HG02642 (cell line): ENCODE data around the gene IFNA7.
"Not testable (repeated sequence)": the region's sequence is repeated elsewhere in the genome, so short reads cannot be mapped to it uniquely, and the experiment has no call there.

ENCODE experiments used
- ATAC-seq: cut with Tn5 transposase; IDR thresholded peaks from one replicate; pipeline ENCODE4 v1.9.1; 2021; ENCODE audit warnings: mild to moderate bottlenecking; ENCODE audit not compliant: unreplicated experiment, poor library complexity

IFNA7 gene

DNA sequence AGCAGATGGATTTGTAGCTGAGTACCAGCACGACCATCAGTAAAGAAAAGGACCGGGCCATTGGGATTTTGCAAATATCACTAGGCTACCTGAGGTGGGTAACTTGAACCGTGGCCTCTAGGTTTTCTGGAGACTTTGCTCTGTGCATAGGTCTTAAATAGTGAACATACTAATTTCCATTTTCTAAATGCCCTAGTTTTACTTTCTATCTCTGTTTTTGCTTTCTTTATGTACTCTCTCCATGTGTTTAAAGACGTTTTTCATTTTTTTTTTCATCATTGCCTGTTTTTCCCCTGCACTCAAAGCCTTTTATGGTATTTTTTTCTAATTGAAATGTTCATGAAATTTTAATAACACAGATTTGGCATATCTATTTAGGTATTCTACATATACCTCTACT lies at the start of gene IFNA7:
Gene IFNA7, minus strand, starts transcription at position 101 of the 400 bp plus-strand sequence. Its CDS starts 40 bp downstream, at position 61.
- ATAC-seq = not testable (repeated sequence)

DNA sequence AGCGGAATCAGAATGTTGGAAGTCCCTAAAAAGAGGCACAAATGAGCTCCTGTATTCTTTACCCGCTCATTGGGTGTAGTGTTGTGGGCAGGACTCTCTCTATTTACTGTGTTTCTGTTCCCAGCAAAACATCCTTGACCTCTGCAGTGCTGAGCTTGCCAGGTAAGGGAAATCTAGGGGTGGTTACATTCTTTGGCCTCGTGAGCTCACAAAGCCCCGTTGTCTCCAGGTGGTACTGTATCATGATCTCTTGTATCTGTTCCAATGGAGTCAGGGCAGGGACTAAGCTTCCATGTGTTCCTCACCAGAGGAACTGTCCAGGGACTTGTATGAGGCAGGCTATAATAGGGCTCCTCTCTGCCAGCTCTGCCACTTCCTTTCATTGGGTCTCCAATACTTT lies 49.6 kb upstream of the IFNA7 start:
- ATAC-seq = no peak

DNA sequence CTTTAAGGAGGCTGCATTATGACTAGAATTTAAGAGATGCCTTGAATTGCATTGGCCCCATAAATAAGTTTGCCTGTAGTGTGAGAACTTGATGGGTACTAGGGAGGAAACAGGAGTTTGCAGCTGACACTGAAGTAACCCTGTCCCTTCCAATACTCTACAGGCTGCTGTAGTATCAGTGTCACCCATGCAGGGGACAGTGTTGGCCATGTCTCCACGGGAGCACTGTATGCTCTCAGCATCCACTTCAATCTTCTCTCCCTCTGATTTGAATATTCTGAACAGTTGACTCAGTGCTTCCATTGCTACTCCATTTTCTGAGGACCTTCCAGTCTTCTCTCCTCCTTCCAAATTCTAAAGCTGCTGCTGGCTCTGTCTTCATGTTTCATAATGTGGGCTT lies 49.2 kb upstream of the IFNA7 start:
- no peak for ATAC-seq

DNA sequence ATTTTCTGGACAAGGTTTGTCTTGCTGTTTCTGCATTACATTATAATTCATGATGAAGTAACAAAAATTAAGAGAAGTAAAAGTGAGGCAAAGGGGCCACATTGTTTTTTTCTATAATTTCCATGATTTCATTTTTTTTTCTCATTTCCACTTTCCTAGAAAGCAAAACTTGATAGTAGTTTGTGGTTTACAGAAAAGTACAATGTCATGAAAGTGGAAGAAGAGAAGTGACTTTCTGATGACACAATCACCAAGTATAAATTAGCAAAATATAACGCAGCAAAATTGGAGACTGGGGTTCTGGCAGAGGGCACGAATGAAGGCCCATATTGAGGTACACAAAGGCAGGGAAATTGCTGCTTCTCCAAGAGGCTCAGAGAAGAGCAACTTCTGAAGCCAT lies 42.8 kb upstream of the IFNA7 start:
- no peak for ATAC-seq

DNA sequence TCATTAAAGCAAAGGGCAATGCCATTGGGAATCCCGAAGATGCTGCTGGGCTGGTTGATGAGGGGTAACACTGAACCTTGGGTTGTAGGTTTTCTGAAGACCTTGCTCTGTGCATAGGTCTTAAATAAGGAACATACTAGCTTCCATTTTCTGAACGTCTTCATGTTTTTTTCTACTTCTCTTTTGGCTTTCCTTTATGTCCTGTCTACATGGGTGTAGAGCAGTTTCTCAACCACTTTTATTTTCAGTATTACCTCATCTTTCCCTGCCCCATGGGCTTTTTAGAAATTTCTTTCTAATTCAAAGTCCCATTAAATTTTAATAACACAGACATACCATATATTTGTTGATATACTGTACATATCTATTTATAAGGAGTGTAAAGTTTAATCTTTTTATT lies 37.9 kb upstream of the IFNA7 start, which contains the start of gene IFNA14:
Gene IFNA14, minus strand, starts transcription at position 95 of the 400 bp plus-strand sequence. Its CDS starts 70 bp downstream, at position 25.
- ATAC-seq = no peak

DNA sequence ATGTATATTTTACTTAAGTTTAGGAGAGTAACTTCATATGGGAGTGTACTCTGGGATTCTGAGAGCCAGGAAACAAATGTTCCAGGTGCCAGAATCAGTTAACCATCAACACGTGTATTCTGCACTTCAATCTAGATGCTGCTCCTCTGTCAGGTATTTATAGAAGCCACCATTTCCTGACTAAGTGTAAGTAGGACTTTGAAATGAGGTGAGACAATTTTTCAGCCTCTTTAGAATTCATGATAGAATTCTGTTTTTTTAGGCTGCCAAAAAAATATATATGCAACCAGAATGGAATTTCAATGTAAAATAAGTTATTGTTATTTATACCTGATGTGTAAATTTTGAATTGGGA lies 34.3 kb upstream of the IFNA7 start:
- peak; percentile 13 for ATAC-seq

DNA sequence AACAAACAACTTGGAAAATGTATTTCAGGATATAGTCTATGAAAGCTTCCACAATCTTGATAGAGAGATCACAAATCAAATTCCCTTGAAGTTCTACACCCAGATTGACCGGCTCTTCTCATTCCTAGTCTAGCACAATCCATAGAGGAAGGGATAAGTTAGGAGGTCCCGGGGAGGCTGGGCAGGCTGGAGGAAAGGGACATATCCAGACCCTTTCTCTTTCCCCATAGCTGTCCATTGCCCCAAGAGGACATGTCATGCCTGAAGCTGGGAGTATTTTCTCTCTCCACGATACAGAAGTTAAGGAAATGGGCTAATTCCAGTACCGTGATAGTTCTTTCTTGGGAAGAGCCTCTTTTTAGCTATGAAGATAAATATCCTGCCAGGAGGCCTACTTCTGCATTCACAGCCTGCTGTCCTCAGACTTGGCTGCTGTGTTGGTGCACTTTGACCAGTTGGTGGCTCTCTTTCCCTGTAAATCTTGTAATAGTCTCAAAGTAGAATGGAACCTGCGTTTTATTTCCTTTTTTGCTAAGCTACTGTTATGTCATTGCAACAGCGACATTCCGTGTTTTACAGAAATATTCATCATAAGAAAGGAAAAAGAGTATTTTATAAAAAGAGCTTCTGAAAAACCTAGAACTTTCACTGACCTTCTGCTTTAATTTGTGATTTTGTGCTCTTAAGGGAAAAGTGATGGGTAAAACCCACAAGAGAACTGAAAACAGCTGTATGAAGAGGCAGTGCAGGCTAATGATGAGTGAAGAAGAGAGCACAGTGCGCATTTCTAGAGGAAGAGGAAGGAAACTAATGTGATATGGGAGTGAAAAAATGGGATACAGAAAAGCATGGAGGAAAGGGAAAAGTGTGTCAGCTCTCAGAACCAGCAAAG lies 33.7 kb upstream of the IFNA7 start:
- ATAC-seq = peak; percentile 84

DNA sequence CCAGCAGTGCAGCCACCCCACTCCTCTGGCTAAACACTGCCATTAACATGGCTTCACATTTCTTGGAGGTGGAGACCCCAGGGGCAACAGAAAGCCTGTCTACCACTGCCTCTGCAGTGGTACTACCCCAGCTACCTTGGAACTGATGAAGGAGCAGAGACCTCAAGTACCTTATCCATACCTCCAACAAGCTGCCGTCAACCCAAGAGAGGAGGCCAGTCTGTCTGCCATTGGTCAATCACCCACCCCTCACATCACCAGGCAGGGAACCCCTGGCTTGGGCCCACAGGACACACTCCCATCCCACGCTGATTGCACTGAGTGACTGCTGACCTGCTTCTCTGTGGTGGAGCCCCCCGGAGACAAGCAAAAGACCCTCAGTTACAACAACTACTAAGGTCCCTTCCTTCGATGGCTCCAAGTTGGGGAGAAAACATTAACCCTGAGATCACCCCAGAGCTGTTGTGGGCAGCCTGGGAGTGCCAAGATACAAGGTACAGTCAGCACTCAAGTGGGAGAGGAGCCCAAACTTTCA lies 32.2 kb upstream of the IFNA7 start:
- ATAC-seq = no peak

DNA sequence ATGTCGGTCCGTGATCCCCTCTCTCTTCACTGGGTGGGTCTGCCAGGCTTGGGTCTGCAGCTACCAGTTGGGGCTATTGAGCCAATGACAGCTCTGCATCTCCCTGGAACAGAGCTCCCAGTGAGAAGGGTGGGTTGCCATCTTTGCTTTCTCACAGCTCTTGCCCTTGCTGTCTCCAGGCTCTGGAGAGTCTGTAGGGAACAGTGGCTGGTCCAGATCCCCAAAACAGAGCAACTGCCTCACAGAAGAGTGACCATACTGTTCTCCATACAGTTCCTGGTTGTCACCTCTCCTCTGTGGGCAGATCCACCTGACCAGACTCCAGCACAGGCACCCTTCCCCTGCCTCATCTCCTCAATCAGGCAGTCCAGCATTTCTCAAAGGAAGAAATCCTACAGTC lies 31.3 kb upstream of the IFNA7 start:
- ATAC-seq = no peak

DNA sequence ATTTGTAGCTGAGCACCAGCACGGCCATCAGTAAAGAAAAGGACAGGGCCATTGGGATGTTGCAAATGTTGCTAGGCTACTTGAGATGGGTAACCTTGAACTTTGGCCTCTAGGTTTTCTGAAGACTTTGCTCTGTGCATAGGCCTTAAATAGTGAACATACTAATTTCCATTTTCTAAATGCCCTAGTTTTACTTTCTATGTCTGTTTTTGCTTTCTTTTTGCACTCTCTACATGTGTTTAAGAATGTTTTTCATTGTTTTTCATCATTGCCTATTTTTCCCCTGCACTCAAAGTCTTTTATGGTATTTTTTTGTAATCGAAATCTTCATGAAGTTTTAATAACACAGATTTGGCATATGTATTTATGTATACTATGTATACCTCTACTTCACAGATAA lies 26.1 kb upstream of the IFNA7 start, which contains the start of gene IFNA17:
Gene IFNA17, minus strand, starts transcription at position 101 of the 400 bp plus-strand sequence. Its CDS starts 49 bp downstream, at position 52.
- ATAC-seq = no peak

DNA sequence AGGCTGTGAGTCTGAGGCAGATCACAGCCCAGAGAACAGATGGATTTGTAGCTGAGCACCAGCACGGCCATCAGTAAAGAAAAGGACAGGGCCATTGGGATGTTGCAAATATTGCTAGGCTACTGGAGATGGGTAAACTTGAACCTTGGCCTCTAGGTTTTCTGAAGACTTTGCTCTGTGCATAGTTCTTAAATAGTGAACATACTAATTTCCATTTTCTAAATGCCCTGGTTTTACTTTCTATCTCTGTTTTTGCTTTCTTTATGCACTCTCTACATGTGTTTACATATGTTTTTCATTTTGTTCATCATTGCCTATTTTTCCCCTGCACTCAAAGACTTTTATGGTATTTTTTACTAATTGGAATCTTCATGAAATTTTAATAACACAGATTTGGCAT lies 15.2 kb upstream of the IFNA7 start, which contains the start of gene IFNA16:
Gene IFNA16, minus strand, starts transcription at position 101 of the 400 bp plus-strand sequence. Its CDS starts 6 bp downstream, at position 95.
- not testable (repeated sequence) for ATAC-seq

DNA sequence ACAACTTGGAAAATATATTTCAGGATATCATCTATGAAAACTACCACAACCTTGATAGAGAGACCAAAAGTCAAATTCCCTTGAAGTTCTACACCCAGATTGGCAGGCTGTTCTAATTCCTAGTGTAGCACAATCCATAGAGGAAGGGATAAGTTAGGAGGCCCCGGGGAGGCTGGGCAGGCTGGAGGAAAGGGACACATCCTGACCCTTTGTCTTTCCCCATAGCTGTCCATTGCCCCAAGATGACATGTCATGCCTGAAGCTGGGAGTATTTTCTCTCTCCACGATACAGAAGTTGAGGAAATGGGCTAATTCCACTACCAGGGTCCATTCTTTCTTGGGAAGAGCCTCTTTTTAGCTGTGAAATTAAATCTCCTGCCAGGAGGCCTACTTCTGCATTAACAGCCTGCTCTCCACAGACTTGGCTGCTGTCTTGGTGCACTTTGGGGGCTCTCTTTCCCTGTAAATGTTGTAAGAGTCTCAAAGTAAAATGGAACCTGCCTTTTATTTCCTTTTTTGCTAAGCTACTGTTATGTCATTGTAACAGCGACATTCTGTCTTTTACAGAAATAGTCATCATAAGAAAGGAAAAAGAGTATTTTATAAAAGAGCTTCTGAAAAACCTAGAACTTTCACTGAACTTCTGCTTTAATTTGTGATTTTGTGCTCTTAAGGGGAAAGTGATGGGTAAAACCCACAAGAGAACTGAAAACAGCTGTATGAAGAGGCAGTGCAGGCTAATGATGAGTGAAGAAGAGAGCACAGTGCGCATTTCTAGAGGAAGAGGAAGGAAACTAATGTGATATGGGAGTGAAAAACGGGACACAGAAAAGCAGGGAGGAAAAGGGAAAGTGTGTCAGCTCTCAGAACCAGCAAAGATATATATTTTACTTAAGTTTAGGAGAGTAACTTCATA lies 11.7 kb upstream of the IFNA7 start:
- peak; percentile 78 for ATAC-seq

DNA sequence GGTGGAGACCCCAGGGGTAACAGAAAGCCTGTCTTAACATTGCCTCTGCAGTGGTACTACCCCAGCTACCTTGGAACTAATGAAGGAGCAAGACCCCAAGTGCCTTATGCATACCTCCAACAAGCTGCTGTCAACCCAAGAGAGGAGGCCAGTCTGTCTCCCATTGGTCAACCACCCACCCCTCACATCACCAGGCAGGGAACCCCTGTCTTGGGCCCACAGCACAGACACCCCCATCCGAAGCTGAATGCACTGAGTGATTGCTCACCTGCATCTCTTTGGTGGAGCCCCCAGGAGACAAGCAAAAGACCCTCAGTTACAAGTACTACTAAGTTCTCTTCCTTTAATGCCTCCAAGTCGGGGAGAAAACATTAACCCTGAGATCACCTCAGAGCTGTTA lies 10.2 kb upstream of the IFNA7 start:
- not testable (repeated sequence) for ATAC-seq

DNA sequence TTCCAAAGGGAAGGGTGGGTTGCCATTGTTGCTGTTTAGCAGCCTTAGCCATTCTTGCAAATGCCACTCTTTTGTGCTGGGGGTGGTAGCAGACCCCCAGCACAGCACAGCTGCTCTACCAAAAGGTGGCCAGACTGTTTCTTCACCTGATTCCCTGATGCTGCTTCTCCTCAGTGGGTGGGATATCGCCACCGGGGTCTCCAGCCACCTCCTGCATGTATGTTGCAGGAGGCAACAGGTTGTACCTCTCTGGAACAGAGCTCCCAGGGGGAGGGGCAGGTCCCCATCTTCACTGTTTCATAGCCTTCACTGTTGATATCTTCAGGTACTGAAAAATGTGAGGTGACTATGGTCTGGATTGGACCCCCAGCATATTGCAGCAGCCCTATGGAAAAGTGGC lies 8.8 kb upstream of the IFNA7 start:
- not testable (repeated sequence) for ATAC-seq

DNA sequence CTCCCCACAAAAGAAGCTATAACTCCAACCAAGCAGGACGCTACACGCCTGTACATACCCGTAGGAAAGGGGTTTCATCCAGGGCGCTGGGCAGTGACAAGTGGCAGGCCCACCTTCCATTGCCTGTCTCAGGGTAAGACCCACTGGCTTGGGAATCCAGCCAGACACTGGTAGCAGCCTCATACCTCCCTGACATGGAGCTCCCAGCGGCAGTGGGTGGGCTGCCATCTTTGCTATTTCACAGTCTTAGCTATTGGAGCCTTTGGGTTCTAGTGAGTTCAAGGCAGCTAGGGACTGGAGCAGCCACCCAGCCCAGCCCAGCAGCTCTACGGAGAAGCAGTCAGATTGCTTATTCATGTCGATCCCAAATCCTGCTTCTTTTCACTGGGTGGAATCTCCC lies 8.3 kb upstream of the IFNA7 start:
- ATAC-seq = no peak

DNA sequence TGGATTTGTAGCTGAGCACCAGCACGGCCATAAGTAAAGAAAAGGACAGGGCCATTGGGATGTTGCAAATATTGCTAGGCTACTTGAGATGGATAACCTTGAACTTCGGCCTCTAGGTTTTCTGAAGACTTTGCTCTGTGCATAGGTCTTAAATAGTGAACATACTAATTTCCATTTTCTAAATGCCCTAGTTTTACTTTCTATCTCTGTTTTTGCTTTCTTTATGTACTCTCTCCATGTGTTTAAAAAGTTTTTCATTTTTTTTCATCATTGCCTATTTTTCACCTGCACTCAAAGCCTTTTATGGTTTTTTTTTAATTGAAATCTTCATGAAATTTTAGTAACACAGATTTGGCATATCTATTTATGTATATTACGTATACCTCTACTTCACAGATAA lies 5.0 kb upstream of the IFNA7 start, which contains the start of gene IFNA10:
Gene IFNA10, minus strand, starts transcription at position 101 of the 400 bp plus-strand sequence. Its CDS starts 46 bp downstream, at position 55.
- ATAC-seq = not testable (repeated sequence)

DNA sequence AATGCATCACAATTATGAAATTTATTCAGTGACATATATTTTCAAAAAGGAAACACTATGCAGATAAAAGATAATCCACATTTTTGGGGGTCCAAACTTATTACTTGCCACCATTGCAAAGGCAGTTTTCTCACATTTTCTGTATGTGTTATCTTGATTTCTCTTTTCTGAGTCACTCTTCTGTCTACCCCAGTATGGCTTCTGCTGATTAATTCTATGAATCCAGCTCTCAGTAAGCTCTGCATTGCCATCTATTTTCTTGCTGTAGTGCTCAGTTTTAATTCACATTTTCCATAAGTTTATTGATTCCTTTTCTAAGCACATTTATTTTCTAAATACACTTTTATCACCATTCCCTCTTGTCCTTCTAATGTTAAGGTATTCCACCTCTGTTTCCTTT lies 3.2 kb upstream of the IFNA7 start:
- no peak for ATAC-seq

DNA sequence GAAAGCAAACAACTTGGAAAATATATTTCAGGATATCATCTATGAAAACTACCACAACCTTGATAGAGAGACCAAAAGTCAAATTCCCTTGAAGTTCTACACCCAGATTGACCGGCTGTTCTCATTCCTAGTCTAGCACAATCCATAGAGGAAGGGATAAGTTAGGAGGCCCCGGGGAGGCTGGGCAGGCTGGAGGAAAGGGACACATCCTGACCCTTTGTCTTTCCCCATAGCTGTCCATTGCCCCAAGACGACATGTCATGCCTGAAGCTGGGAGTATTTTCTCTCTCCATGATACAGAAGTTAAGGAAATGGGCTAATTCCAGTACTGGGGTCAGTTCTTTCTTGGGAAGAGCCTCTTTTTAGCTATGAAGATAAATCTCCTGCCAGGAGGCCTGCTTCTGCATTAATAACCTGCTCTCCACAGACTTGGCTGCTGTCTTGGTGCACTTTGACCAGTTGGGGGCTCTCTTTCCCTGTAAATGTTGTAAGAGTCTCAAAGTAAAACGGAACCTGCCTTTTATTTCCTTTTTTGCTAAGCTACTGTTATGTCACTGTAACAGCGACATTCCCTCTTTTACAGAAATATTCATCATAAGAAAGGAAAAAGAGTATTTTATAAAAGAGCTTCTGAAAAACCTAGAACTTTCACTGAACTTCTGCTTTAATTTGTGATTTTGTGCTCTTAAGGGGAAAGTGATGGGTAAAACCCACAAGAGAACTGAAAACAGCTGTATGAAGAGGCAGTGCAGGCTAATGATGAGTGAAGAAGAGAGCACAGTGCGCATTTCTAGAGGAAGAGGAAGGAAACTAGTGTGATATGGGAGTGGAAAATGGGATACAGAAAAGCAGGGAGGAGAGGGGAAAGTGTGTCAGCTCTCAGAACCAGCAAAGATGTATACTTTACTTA lies 6.9 kb downstream of the IFNA7 start:
- ATAC-seq = peak; percentile 96

DNA sequence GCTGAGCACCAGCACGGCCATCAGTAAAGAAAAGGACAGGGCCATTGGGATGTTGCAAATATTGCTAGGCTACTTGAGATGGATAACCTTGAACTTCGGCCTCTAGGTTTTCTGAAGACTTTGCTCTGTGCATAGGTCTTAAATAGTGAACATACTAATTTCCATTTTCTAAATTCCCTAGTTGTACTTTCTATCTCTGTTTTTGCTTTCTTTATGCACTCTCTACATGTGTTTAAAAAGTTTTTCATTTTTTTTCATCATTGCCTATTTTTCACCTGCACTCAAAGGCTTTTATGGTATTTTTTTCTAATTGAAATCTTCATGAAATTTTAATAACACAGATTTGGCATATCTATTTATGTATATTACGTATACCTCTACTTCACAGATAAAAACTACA lies 14.5 kb downstream of the IFNA7 start, which contains the start of gene IFNA4:
Gene IFNA4, minus strand, starts transcription at position 101 of the 400 bp plus-strand sequence. Its CDS starts 56 bp downstream, at position 45.
- not testable (repeated sequence) for ATAC-seq
